Measurements from ENCODE around the gene MCCC2. TPM values are rescaled to one million over a fixed set of nuclear protein-coding genes. Genes with fewer than 3 reads are reported as not detected.

Gene MCCC2
- total and polyA plus RNA-seq, 2 of the 13 experiments (the other 11 are each of a cell fraction or from before 2014, with no cell fraction given): 44.8 to 83.6 TPM

DNA sequence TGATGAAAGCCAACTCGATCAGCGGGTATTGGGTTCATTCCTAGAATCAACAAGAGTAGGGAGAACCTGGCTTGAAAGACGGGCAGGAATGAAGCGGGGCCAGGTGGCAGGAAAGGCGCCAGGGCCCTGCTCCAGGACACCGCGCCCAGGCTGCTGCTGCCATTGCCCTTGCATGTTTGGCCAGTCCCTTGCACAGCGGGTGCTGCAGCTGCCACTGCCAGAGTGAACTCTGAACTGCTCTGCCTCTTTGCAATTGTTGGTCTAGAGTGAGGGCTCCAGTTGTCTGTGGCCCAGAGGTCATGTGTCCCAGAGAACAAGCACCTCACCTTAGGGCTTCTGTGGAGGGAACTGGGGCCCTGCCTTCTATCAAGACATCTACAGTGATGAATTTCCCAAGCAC, 107.9 kb downstream of the MCCC2 start (continued):
- TF ChIP-seq, protein P1, sequence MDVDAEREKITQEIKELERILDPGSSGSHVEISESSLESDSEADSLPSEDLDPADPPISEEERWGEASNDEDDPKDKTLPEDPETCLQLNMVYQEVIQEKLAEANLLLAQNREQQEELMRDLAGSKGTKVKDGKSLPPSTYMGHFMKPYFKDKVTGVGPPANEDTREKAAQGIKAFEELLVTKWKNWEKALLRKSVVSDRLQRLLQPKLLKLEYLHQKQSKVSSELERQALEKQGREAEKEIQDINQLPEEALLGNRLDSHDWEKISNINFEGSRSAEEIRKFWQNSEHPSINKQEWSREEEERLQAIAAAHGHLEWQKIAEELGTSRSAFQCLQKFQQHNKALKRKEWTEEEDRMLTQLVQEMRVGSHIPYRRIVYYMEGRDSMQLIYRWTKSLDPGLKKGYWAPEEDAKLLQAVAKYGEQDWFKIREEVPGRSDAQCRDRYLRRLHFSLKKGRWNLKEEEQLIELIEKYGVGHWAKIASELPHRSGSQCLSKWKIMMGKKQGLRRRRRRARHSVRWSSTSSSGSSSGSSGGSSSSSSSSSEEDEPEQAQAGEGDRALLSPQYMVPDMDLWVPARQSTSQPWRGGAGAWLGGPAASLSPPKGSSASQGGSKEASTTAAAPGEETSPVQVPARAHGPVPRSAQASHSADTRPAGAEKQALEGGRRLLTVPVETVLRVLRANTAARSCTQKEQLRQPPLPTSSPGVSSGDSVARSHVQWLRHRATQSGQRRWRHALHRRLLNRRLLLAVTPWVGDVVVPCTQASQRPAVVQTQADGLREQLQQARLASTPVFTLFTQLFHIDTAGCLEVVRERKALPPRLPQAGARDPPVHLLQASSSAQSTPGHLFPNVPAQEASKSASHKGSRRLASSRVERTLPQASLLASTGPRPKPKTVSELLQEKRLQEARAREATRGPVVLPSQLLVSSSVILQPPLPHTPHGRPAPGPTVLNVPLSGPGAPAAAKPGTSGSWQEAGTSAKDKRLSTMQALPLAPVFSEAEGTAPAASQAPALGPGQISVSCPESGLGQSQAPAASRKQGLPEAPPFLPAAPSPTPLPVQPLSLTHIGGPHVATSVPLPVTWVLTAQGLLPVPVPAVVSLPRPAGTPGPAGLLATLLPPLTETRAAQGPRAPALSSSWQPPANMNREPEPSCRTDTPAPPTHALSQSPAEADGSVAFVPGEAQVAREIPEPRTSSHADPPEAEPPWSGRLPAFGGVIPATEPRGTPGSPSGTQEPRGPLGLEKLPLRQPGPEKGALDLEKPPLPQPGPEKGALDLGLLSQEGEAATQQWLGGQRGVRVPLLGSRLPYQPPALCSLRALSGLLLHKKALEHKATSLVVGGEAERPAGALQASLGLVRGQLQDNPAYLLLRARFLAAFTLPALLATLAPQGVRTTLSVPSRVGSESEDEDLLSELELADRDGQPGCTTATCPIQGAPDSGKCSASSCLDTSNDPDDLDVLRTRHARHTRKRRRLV (CRISPR knock-in tag; IDR thresholded peaks at IDR 0.05): no peak
- TF ChIP-seq ARHGAP35 (CRISPR knock-in tag; IDR thresholded peaks at IDR 0.05; ENCODE audit: borderline replicate concordance): no peak
- peak; percentile 91 for TF ChIP-seq ZMYM4 (CRISPR knock-in tag; IDR thresholded peaks at IDR 0.05)
- TF ChIP-seq CAMTA2 (CRISPR knock-in tag; IDR thresholded peaks at IDR 0.05; ENCODE audit: borderline replicate concordance): no peak
- TF ChIP-seq DNMT3B (CRISPR knock-in tag; conservative IDR thresholded peaks at IDR 0.05): no peak
- TF ChIP-seq ZNF383 (CRISPR knock-in tag; IDR thresholded peaks at IDR 0.05; ENCODE audit: borderline replicate concordance): no peak
- TF ChIP-seq TBP (CRISPR knock-in tag; IDR thresholded peaks at IDR 0.05): no peak
- TF ChIP-seq FOXK2 (IDR thresholded peaks at IDR 0.05): no peak
- TF ChIP-seq, protein P2, sequence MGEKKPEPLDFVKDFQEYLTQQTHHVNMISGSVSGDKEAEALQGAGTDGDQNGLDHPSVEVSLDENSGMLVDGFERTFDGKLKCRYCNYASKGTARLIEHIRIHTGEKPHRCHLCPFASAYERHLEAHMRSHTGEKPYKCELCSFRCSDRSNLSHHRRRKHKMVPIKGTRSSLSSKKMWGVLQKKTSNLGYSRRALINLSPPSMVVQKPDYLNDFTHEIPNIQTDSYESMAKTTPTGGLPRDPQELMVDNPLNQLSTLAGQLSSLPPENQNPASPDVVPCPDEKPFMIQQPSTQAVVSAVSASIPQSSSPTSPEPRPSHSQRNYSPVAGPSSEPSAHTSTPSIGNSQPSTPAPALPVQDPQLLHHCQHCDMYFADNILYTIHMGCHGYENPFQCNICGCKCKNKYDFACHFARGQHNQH (CRISPR knock-in tag; IDR thresholded peaks at IDR 0.05): peak; percentile 77; the same call in 1 of the 2 replicates
- 0 out of 2 replicates have a peak, but pooled peaks have one; percentile 63 for TF ChIP-seq SRY (CRISPR knock-in tag; IDR thresholded peaks at IDR 0.05)
- TF ChIP-seq FOXA3 (CRISPR knock-in tag; IDR thresholded peaks at IDR 0.05): peak; percentile 53; the same call in 1 of the 2 replicates
- peak; percentile 40; the same call in 1 of the 2 replicates for TF ChIP-seq KDM3A (CRISPR knock-in tag; IDR thresholded peaks at IDR 0.05; ENCODE audit: low read depth)
- TF ChIP-seq, protein P3, sequence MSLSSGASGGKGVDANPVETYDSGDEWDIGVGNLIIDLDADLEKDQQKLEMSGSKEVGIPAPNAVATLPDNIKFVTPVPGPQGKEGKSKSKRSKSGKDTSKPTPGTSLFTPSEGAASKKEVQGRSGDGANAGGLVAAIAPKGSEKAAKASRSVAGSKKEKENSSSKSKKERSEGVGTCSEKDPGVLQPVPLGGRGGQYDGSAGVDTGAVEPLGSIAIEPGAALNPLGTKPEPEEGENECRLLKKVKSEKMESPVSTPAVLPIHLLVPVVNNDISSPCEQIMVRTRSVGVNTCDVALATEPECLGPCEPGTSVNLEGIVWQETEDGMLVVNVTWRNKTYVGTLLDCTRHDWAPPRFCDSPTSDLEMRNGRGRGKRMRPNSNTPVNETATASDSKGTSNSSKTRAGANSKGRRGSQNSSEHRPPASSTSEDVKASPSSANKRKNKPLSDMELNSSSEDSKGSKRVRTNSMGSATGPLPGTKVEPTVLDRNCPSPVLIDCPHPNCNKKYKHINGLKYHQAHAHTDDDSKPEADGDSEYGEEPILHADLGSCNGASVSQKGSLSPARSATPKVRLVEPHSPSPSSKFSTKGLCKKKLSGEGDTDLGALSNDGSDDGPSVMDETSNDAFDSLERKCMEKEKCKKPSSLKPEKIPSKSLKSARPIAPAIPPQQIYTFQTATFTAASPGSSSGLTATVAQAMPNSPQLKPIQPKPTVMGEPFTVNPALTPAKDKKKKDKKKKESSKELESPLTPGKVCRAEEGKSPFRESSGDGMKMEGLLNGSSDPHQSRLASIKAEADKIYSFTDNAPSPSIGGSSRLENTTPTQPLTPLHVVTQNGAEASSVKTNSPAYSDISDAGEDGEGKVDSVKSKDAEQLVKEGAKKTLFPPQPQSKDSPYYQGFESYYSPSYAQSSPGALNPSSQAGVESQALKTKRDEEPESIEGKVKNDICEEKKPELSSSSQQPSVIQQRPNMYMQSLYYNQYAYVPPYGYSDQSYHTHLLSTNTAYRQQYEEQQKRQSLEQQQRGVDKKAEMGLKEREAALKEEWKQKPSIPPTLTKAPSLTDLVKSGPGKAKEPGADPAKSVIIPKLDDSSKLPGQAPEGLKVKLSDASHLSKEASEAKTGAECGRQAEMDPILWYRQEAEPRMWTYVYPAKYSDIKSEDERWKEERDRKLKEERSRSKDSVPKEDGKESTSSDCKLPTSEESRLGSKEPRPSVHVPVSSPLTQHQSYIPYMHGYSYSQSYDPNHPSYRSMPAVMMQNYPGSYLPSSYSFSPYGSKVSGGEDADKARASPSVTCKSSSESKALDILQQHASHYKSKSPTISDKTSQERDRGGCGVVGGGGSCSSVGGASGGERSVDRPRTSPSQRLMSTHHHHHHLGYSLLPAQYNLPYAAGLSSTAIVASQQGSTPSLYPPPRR (CRISPR knock-in tag; IDR thresholded peaks at IDR 0.05; ENCODE audit: borderline replicate concordance): peak; percentile 62; the same call in 1 of the 2 replicates
- TF ChIP-seq ZSCAN12 (CRISPR knock-in tag; IDR thresholded peaks at IDR 0.05): no peak
- peak; percentile 35; the same call in 1 of the 2 replicates for TF ChIP-seq FOSL2 (CRISPR knock-in tag; IDR thresholded peaks at IDR 0.05)
- no peak for TF ChIP-seq ZKSCAN8 (CRISPR knock-in tag; IDR thresholded peaks at IDR 0.05; ENCODE audit: borderline replicate concordance)
- TF ChIP-seq ZNF790 (CRISPR knock-in tag; IDR thresholded peaks at IDR 0.05; ENCODE audit: borderline replicate concordance): no peak
- no peak for TF ChIP-seq SOX13 (IDR thresholded peaks at IDR 0.05)
- peak in 1 of 2 experiments; percentile 82; a peak in 2 of 4 replicates for TF ChIP-seq SOX13 (CRISPR knock-in tag; conservative IDR thresholded peaks at IDR 0.05 in 1 of 2, IDR thresholded peaks at IDR 0.05 in 1 of 2)
- 0 out of 2 replicates have a peak, but pooled peaks have one; percentile 46 for TF ChIP-seq ZNF121 (CRISPR knock-in tag; IDR thresholded peaks at IDR 0.05)

All from HepG2 (cell line).